NCI-H2029 (cell line): ENCODE results near the gene MMP24.
"Not testable (repeated sequence)": the region's sequence is repeated elsewhere in the genome, so short reads cannot be mapped to it uniquely, and the experiment has no call there.

Experiments used
- DNase-seq: peaks from one replicate; lab custom pipeline; 2025; lab: John Stamatoyannopoulos, UW

MMP24 gene

DNA sequence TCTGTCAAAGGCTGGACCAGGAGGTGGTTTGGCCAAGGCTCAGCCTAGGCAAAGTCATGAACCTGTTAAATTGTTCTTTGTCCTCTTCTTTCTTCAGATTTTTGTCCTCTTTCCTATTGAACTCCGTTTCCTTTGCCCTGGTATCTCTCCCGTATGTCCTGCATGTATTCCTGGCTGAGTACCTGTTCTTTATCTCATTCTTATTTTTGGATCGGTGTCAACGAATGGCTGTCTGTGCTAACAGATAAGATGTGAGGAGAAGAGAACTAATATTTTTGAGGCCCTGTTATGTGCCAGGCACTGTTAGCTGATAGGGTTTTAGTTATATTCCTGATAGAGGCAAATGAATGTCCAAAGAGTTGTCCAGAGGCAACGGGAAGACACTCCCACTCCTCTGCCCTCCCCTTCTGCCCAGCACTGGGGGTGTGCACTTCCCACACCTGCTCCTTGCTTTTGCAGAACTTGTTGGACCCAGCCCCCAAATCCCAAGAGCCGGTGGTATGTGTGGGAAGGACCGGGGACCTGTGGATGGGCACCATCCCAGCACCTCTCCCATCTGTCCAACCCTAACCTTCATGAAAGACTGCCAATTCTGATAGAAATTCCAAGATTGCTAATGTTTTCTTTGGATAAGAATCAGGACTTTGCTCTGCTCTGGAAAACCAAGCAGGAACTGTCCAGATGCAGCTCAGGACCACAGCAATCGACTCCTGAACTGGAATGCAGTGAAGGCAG lies 30.9 kb downstream of the MMP24 start:
- DNase-seq, result no peak

DNA sequence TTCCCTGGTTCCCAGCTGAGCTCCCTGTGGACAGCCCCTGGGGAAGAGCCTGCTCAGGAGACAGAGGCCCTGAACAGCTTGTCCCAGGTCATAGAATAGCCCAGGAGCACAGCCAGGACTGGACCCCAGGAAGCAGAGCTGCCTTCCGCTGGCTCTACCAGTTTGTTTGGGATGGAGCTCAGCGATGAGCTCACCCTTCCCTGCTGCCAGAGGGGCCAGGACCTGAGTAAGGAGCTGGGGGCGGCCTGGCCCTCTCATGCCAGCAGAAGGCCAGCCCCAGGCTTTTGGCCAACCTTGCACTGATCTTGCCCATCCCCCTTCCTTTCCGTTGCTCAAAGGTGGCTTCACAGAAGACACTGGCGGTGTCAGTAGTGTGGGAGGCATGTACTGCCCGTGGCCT lies 33.9 kb downstream of the MMP24 start:
- DNase-seq, result no peak

DNA sequence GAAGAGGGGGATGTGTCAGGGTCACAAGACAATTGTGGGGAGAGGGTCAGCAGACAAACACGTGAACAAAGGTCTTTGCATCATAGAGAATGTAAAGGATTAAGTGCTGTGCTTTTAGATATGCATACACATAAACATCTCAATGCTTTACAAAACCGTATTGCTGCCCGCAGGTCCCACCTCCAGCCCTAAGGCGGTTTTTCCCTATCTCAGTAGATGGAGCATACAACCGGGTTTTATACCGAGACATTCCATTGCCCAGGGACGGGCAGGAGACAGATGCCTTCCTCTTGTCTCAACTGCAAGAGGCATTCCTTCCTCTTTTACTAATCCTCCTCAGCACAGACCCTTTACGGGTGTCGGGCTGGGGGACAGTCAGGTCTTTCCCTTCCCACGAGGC lies 35.8 kb downstream of the MMP24 start:
- DNase-seq, result not testable (repeated sequence)

DNA sequence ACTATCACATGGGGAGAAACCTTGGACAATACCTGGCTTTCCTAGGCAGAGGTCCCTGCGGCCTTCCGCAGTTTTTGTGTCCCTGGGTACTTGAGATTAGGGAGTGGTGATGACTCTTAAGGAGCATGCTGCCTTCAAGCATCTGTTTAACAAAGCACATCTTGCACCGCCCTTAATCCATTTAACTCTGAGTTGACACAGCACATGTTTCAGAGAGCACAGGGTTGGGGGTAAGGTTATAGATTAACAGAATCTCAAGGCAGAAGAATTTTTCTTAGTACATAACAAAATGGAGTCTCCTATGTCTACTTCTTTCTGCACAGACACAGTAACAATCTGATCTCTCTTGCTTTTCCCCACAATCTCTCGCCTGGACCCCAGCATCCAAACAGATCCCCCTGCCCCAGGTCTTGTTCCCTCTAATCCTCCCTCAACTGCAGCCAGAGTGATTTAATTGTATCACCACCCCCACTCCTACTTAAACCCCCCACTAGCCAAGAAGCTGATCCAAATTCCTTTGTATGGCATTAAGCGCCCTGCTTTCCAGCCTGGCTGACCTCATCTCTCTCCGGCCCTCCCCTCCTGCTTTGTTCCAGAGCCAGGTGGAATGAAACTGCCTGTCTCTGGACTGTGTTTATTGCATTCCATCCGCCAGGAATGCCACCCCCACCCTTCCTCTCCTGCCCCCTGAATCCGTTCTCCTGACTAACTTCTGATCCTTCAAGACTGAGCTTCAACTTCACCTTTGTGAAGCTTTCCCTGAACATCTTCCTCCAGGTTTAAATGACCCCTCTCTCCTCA lies 36.4 kb downstream of the MMP24 start:
- peak; percentile 9 for DNase-seq

DNA sequence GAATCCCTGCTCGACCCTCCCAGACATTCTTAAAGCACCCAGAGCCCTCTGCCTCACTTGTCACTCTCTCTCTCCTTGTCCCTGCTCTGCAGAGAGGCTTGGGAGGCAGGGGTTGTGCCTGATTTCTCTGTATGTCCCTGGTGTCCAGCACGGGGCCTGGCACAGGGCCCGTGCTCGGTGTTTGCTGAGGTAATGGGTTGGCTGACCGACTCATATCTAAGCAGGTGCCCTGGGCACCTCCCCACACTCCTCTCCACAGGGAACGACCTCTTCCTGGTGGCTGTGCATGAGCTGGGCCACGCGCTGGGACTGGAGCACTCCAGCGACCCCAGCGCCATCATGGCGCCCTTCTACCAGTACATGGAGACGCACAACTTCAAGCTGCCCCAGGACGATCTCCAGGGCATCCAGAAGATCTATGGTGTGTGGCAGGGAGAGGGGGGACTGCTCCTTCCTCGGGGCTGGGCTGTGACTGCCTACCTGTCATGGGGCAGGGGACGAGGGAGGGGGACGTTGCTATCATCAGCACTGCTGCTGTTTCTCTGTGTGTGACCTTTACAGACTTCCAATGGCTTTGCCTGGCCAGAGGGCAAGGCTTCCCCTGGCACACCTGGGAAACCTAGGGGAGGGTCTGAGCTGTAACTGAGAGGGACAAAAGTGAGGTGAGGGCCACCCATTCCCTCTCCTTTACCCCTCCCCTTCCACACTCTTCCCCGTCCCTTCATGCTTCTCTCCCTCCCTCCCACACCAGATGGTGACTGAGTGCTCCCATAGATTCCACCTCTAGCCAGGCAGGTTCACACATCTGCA lies 37.2 kb downstream of the MMP24 start:
- peak; percentile 55 for DNase-seq

DNA sequence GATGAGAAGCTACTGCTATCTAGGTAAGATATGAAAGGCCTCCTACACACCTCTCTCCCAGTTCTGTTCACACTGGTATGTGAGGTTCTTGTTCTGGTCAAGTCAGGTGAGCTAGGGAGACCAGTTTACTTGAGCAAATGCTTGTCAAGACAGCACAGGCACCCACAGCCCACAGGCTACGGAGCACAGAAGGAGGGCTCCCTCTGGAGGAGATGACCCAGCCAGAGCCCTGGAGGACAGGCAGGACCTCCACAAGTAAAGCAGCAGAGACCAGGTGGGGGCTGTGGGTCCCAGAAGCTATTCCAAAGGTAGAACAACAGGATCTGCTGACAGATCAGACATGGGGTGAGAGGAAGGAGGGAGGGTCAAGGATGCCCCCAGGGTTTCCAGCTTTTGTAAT lies 38.3 kb downstream of the MMP24 start:
- no peak for DNase-seq

DNA sequence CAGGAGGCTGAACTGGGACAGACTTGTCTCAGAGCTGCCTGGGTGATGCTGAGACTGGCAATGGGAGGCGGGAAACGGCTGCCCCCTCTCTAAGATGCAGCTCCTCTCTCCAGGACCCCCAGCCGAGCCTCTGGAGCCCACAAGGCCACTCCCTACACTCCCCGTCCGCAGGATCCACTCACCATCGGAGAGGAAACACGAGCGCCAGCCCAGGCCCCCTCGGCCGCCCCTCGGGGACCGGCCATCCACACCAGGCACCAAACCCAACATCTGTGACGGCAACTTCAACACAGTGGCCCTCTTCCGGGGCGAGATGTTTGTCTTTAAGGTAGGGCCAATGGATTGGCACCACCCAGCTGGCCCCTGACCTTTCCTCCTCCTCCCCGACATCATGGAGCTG lies 40.6 kb downstream of the MMP24 start:
- DNase-seq, result no peak

DNA sequence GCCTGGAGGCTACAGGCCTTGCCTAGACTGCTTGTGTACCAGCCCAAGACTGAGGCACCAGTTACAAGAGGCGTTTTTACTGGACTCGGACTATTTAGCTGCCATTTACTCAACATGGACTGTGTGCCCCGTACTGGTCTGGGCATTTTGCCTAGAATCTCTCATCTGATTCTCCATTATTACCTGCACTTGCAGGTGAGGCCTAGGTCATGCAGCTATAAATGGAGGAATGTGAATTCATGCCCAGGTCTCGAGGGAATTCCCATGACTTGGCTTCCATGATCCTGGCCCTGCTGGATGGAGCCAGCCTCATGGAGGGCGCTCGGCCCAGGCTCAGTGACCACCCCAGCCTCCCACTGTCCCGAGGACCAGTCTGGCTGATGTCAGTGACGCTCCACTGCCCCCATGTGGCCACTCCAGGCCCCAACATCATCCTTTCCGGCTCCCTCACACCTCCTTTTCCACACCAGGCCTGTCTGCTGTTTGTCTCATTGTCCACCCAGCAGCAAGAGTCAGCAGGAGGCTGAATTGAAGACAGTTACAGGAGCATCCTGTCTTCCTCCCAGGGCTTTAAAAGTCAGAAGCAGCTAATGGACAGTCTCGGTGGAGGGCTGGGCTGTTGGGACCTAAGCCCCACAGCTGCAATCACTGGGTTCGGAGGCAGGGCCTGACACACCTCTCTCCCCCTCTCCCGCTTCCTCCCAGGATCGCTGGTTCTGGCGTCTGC lies 42.7 kb downstream of the MMP24 start:
- DNase-seq, result peak; percentile 57

DNA sequence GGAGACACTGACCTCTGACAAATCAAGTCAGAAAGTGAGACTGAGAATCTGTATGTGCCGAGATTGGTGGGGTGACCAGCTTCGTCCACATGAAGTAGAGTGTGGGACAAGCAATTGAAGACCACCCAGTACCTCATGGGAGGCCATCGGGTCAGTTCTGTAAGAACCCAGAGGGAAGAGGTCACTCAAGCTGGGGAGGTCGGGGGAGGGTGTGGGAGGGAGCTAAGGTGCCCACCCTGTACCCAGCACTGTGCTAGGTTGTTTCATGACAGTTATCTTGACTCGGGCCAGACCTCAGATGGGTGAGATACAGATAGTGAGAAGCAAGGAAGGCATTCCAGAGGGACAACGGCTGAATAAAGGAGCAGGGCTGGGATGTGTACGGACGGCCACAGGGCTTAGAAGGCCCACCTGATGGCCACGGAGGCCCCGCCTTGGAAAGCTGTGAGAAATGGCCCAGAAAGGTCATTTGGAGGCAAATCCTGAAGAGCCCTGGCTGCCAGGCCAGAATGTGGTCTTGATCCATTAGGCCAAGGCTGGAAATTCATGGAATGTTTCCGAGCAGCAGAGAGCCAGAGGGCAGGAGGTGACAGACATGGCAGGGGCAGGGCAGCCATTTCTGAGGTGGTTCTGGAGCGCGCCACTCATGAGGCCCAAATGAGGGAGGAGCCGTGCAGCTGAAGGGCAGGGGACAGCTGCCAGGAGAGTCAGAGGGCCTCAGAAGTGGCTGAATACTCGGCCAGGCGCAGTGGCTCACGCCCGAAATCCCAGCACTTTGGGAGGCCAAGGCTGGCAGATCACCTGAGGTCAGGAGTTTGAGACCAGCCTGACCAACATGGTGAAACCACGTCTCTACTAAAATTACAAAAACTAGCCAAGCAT lies 43.8 kb downstream of the MMP24 start:
- DNase-seq, result no peak

DNA sequence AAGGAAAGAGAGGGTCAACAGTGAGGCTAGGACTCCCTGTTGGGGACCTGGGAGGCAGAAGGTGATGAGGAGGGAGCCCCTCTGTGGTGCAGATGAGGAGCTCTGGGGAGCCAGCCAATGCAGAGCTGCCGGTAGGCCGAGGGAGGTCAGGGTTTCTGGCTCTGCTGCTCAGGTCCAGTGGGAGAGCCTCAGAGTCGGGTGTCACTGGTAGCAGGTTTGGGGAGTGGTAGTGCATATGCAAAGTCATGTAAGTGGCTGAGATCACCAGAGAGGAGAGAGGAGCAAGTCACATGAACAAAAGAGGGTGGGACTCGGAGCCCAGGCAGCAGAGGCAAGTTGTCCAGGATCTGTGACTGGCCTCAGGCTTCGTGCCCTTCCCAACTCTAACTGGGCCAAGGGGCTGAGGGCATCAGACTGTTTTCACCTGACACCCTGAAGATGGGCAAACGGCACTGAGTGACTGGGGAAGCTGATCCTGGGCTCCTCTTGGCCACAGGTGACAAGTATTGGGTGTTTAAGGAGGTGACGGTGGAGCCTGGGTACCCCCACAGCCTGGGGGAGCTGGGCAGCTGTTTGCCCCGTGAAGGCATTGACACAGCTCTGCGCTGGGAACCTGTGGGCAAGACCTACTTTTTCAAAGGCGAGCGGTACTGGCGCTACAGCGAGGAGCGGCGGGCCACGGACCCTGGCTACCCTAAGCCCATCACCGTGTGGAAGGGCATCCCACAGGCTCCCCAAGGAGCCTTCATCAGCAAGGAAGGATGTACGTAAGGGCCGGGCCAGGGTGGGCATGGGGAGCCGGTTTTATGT lies 44.8 kb downstream of the MMP24 start:
- DNase-seq, result no peak

DNA sequence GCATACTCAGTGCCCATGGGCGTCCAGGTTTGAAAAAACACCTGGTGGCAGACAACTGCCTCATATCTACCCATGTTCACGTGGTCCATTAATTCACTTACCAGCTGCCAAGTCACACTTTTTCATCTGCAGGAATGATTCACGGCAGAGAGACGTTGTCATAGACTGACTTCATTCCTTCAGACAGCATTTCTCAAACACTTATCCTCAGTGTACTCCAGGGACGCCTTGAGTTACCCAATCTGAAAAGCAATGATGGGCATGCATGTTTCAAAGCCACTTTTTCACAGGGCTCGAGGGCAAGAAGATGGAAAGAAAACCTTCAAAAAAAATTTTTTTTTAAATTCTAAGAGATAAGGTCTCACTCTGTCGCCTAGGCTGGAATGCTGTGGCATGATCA lies 45.4 kb downstream of the MMP24 start:
- no peak for DNase-seq

DNA sequence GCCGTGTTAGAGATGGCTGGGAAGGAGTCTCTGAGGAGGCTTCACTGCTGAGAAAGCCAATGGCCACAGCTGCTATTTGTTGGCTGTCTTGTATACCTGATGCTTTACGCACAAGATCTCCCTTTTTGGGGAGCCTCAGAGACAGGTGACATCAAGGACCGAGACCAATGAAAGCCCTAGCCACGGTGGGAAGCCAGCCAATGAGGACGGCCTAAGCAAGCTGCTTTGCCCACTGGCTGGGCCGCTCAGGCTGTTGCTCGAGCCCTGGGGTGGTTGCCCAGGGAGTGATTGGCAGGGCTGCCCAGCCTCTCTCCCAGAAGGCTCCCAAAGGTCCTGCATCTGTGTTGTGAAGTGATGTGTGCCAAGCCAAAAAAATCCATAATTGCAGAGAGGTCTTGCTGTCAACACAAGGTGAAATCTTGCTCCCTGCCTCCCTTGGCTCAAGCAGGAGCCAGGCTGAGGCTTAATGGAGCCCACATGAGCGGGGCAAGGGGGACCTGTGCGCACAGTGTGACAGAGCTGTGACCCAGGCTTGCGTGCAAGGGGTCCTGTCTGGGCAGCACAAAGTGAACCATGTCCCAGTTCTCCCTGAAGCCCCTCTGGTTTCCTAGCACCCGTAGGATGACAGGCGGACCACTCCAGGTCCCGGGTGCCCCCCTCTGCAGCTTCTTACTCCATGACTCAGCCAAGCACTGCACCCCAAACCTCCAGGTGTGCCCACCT lies 47.1 kb downstream of the MMP24 start:
- no peak for DNase-seq

DNA sequence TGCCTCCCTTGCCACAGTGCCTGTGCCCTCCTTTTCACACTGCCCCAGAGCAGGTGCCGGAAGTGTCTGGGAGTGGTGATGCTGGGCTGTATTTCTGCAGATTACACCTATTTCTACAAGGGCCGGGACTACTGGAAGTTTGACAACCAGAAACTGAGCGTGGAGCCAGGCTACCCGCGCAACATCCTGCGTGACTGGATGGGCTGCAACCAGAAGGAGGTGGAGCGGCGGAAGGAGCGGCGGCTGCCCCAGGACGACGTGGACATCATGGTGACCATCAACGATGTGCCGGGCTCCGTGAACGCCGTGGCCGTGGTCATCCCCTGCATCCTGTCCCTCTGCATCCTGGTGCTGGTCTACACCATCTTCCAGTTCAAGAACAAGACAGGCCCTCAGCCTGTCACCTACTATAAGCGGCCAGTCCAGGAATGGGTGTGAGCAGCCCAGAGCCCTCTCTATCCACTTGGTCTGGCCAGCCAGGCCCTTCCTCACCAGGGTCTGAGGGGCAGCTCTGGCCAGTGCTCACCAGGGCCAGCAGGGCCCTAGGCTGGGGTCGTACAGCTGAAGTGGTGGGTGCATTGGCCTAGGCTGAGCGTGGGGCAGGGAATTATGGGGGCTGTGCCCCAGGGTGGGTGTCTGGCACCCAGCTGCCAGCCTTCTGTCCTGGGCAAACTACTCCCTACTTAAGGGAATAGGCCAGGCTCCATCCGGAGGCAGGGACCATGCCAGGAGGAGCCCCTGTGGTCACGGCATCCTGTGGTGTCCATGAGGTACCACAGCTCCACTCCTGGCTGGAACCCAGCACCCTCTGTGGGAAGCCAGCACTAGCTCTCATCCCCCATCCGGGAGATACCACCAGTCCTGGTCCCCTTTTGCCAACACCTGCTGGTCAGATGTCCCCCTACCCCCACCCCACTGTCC lies 47.9 kb downstream of the MMP24 start:
- no peak for DNase-seq

DNA sequence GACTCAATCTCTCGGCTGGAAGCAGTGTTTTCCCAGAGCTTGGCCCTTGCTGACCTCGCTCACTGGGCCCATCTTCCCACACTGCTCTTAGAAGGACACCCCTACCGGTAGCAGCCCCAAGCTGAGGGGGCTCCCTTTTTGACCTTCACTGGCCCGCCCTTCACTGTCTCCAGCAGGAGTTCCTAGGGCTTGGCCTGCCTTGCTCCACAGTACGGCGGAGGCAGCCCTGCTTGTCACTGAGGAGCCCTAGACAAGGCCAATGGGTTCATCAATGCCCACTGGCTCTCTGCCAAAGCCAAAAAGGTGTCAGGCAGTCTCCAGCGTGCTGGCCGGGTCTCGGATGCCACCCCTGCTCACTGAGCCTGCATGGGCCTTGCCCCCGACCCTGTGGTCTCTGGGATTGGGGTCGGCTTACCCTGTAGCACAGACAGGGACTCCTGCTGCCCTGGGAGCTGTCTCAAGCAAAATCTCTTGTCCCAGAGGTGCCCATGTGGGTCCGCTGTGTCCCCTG lies 49.3 kb downstream of the MMP24 start:
- no peak for DNase-seq

DNA sequence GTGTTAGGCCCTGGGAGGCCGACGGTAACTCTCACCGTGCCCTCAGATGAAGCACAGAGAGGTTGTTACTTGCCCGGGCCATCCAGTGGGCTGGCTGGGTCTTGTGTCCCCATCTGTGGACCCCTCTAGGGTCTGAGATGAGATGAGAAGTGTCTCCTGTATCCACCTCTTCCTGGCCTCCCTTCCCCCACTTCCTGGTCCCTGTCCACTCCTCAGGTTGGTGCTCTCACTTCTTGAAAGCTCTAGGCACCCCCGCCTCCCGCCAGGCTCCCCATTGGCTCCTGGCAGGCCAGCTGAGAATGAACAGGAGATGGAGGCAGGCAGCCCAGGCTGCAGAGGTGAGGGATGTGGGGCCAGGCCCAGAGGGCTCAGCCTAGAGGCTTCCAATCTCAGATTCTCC lies 49.9 kb downstream of the MMP24 start:
- DNase-seq, result no peak

DNA sequence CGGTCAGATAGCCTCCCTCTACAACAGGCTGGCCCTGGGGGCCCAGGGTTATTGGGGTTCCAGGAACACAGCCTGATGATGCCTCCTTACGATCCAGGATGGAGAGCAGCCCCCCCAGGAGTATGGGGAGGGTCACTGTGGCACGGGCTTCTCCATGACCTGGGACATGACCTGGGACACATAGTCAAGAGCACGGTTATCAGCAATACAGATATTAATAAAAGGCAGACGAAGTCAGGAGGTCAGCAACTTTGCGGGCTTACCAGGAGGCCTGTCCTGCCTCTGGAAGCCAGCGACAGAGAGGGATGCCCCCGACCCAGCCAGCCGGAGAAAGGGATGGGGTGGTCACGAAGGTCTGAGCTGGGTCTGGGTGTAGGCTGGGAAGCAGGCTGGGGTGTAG lies 50.6 kb downstream of the MMP24 start:
- DNase-seq, result no peak

DNA sequence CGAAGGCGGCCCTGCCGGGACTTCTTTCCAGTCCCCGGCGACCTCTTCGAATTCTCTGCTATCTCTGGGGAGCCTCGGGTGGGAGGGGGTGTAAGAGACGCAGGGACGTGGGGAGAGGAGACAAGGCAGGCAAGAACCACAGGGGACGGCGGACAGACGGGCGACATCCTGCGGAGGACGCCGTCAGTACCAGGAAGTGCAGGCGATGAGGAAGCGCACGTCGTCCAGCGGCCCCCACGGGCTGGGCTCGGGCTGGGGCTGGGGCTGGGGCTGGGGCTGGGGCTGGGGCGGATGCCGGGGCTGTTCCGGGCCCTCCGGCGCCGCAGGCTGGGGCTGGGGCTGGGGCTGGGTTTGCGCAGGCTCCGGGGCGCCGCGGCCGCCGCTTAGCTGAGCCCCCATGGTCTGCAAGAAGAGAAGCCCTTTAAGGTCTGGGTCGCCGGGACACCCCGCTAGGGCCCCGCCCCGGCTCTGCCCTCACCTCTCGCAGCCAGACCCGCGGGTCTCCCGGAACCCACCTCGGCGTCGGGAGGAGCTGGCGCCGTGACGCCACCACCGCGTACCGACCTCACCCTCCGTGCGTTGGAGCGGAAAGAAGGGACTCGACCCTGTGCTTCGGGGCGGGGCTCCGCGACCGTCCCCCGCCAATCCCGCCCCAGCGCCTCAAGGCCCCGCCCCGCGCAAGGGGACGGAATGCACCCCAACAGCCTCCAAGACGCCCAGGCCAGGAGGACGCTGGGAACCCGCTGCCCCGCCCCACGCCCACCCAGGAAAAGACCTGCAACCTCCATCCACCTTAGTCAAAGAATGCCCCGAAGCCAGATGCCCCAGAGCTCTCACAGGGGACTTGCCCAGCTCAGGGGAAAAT lies 51.3 kb downstream of the MMP24 start, which contains the start of gene MMP24OS:
MMP24OS (minus strand) TSS at position 592 of the 865 bp plus-strand sequence; CDS start at position 399, 193 bp downstream.
- peak; percentile 90 for DNase-seq
